Tibial nerve (tissue), 4 donors: ENCODE data around the gene DLG5.

Source experiments
- EP300 ChIP-seq, 2 donors: sonication (generic); formaldehyde crosslinking; IDR thresholded peaks; one replicate each; pipeline ENCODE4 v1.6.1; 2017; ENCODE audit warnings: antibody characterized with exemption in 2 of 2, mild to moderate bottlenecking in 1 of 2
- POLR2A ChIP-seq, 2 donors: fragments of 450-650 bp; IDR thresholded peaks; one replicate each; pipeline ENCODE4 v1.6.1; 2017; ENCODE audit warnings: antibody characterized with exemption in 2 of 2, mild to moderate bottlenecking in 2 of 2, moderate library complexity in 2 of 2
- TF ChIP-seq, protein P1 (sequence below), 5 experiments: fragments of 200-600 bp in 3 of 5; fragments of 450-650 bp in 2 of 5; sonication (generic) in 3 of 5; IDR thresholded peaks; one replicate each; pipeline ENCODE4 v1.5.1; 2016 to 2019; ENCODE audit warnings: antibody characterized with exemption in 5 of 5, mild to moderate bottlenecking in 3 of 5, moderate library complexity in 2 of 5

DNA sequence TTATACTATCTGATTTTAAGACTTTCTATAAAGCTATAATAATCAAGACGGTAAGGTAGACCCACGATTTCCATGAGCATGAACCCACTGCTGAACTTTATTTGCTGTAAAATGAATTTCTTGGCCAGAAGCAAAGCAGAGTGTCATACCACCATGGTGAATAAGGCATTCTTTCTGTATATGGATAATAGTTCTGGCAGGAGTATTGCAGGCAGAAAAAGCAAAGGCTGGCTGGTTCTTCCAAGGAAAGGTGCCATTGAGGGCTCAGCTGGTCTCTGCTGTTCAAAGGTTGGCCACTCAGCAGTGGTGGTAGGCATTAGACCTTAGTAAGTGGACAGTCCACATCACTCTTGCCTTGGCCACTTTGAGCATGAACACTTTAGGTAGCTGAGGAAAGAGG is 184.8 kb downstream of the DLG5 start:
- TF ChIP-seq, protein P1, sequence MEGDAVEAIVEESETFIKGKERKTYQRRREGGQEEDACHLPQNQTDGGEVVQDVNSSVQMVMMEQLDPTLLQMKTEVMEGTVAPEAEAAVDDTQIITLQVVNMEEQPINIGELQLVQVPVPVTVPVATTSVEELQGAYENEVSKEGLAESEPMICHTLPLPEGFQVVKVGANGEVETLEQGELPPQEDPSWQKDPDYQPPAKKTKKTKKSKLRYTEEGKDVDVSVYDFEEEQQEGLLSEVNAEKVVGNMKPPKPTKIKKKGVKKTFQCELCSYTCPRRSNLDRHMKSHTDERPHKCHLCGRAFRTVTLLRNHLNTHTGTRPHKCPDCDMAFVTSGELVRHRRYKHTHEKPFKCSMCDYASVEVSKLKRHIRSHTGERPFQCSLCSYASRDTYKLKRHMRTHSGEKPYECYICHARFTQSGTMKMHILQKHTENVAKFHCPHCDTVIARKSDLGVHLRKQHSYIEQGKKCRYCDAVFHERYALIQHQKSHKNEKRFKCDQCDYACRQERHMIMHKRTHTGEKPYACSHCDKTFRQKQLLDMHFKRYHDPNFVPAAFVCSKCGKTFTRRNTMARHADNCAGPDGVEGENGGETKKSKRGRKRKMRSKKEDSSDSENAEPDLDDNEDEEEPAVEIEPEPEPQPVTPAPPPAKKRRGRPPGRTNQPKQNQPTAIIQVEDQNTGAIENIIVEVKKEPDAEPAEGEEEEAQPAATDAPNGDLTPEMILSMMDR (IDR thresholded peaks at IDR 0.05), result no peak
- TF ChIP-seq EP300 (IDR thresholded peaks at IDR 0.05) (no peak), POLR2A (IDR thresholded peaks at IDR 0.05) (no peak)
